C4-2B (cell line): Measurements from ENCODE around the gene TMEM109.
A peak's percentile ranks its signal among the peaks of the same experiment; 100 is the strongest.

Source experiments
- H3K27ac ChIP-seq: fragments of 450-650 bp; 2 replicates; pipeline ENCODE4 v1.5.1; 2017
- ZFX ChIP-seq: fragments of 450-650 bp; IDR thresholded peaks from 2 replicates; pipeline ENCODE4 v1.6.1; 2017
- TF ChIP-seq, protein P1 (sequence below): fragments of 450-650 bp; conservative IDR thresholded peaks from 2 replicates; pipeline ENCODE4 v1.5.1; 2017; ENCODE audit warnings: mild to moderate bottlenecking

The TMEM109 gene

DNA sequence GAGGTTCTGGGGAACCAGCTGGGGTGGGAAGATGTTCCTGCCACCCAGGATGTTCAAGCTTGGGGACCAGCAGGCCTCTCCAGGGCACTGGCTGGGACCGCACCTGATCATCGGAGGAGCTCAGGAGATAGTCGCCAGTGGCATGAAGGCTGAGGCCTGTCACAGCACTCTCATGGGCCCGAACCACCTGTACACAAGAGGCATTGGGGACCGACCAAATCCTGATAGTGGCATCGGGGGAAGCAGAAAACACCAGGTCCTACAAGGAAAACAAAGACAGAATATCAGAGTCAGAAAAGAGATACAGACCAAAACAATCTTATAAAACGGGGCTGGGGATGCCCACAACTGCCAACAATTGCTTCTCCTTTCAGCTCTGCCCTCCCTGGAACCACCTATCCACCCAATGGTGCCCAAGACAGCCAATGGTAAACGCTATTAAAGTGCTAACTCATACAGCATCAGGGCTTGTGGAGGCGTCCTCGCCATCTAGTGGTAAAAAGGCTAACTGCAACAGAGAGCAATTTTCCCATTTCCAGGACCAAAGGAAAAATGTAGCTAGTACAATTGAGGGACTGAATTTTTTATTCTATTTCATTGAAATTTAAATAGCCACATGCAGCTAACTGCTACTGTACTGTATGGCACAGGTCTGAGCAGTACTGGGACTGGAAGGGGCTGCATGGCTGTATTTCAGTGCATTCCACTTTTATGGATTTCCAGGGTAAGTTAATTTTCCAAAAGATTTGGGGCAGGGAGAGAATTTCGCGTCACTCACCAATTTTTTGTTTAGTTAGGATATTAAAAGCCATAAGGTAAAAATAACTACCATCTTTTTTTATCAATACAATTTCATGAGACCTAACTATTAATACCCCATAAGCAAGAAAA lies 14.7 kb upstream of the TMEM109 start:
- no peak for TF ChIP-seq ZFX
- TF ChIP-seq, protein P1, sequence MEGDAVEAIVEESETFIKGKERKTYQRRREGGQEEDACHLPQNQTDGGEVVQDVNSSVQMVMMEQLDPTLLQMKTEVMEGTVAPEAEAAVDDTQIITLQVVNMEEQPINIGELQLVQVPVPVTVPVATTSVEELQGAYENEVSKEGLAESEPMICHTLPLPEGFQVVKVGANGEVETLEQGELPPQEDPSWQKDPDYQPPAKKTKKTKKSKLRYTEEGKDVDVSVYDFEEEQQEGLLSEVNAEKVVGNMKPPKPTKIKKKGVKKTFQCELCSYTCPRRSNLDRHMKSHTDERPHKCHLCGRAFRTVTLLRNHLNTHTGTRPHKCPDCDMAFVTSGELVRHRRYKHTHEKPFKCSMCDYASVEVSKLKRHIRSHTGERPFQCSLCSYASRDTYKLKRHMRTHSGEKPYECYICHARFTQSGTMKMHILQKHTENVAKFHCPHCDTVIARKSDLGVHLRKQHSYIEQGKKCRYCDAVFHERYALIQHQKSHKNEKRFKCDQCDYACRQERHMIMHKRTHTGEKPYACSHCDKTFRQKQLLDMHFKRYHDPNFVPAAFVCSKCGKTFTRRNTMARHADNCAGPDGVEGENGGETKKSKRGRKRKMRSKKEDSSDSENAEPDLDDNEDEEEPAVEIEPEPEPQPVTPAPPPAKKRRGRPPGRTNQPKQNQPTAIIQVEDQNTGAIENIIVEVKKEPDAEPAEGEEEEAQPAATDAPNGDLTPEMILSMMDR: peak; percentile 97
- H3K27ac ChIP-seq: no peak overlapping the region

DNA sequence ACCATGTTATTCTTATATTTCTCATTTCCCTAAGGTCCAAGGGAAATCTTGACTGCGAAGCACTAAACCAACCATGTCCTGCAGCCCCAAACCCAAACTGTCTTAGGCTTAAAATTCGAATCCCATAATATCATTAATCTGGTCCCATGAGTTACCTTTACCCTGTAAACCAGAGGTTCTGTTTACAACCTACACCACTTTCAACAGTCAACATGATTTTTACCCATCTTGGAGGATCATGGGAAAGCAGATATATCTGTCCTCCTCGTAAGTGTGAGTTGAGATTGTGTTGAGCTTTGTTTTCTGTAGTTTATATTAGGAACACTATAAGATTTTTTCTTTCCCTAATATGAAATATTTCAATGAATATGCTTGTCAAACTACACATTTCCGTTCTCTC lies 14.0 kb upstream of the TMEM109 start:
- no peak overlapping the region for H3K27ac ChIP-seq
- no peak for TF ChIP-seq ZFX
- TF ChIP-seq, protein P1: no peak

DNA sequence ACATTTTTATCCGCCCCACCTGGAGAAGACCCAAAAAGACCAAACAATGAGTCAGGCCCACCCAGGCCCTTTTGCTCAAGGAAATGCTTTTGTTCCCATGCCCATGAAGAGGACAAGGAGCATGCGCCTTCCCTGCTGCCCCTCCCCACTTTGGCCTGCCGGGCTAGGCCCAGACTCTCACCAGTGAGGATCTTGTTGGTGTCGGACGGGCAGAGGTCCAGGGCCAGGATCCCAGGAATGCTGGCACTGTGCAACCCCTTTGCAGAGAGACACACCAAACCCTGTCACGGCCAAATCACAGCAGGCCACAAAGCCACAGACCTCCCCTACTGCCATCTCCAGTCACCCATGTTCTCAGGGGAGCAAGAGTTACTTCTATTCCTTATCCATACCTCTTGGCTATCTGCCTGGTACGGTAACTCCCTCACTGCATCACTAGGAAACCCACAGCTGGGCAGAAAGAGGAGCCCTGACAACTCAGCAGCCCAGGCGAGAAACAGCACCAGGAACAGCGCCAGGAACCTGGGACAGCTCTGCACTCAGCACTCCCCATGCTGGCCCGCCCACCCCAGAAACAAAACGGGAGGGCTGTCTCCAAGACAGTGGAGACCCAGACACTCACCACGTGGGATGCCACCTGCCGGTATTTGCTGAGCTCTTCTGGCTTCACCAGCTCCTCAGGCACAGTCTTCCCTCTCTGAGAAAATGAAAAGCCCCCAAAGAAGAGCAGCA lies 13.1 kb upstream of the TMEM109 start:
- H3K27ac ChIP-seq: no peak overlapping the region
- TF ChIP-seq, protein P1: no peak

DNA sequence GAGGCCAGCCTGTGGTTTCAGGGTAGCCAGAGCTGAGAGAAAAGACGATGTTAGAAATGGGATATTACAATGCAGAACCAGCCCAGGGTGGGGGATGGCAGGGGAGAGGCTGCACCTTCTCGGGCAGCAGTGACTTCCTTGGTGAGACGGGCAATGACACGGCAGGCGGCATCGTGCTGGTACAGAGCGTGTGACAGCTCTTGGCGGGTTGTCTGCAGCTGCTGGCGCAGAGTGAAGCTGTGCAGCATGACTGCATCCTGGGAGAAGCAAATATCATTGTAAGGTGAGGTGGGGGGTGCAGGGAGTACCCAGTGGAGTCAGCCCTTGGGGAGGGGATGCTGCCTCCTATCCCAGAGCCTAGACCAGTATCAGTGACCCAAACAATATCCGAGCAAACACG lies 11.3 kb upstream of the TMEM109 start:
- no peak overlapping the region for H3K27ac ChIP-seq
- TF ChIP-seq ZFX: no peak
- TF ChIP-seq, protein P1: no peak

DNA sequence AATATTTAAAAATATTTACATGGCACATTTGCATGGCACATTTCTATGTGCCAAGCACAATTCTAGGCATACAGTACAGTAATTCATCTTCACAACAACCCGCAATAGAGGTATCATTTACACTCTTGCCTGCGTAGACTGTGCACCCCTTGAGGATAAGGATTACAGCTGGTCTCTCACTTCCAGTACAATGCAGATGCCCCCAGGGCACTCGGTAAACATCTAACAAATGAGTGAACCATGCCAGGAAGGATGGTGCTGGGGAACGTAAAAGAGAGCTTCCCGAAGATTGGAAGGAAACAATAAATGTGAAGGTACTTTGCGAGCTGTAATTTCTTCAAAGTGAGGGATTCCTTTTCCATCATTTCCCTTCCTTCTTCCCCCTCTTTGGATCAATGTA lies 8.9 kb upstream of the TMEM109 start:
- TF ChIP-seq, protein P1: no peak
- TF ChIP-seq ZFX: no peak
- peak overlapping the region; percentile 99; the same call in 1 of the 2 replicates for H3K27ac ChIP-seq

DNA sequence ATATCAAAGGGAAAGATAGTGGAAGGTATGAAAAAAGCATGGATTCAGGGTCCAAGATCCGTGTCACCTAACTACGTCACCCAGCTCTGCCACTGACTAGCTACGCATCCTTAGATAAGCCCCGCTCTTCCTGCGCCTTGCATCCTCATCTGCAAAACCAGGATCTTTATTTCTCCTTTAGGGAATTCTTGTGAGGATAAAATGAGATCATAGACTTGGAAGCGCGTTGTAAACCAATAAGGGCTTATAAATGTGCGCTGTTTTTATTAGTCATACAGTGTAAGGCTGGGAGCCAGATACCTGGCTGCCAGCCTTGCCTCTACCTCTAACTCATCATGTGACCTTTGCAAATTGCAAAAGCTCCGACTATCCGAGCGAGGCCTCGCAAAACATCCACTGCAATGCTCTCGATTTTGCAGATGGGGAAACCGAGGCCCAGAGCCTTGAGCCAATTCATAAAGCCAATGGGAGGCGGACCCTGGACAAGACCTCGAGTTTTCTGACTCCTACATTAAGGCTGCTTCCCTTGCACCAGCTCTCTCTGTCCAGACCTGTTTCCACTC lies 8.3 kb upstream of the TMEM109 start:
- H3K27ac ChIP-seq: peak overlapping the region; percentile 99
- no peak for TF ChIP-seq ZFX
- TF ChIP-seq, protein P1: no peak
